Upper lobe of left lung (tissue), 6 donors: ENCODE measurements around the gene SAAL1. TPM values are rescaled to one million over a fixed set of nuclear protein-coding genes. Genes with fewer than 3 reads are reported as not detected.

Experiments used
- ATAC-seq, 2 donors: fragments of 200-7000 bp; cut with Tn5 transposase; one replicate each; pipeline ENCODE4 v1.9.1; 2022; ENCODE audit warnings: mild to moderate bottlenecking in 2 of 2, moderate library complexity in 2 of 2; ENCODE audit not compliant: low FRiP score in 2 of 2
- DNase-seq, 2 donors: peaks; one replicate each; pipeline ENCODE4 v3.0.0-alpha.2; 2019 to 2020
- H3K27ac ChIP-seq, 4 donors: fragments of 200-600 bp; sonication (generic); one replicate each; pipeline ENCODE4 v1.5.1; 2016 to 2019
- H3K27me3 ChIP-seq, 4 donors: fragments of 200-600 bp; sonication (generic); one replicate each; pipeline ENCODE4 v1.5.1; 2017 to 2019
- H3K36me3 ChIP-seq, 4 donors: fragments of 200-600 bp; sonication (generic); one replicate each; pipeline ENCODE4 v1.5.1; 2016 to 2019
- H3K4me1 ChIP-seq, 4 donors: fragments of 200-600 bp; sonication (generic); one replicate each; pipeline ENCODE4 v1.5.1; 2018 to 2019
- H3K4me3 ChIP-seq, 4 donors: fragments of 200-600 bp; sonication (generic); one replicate each; pipeline ENCODE4 v1.5.1; 2017 to 2019; ENCODE audit warnings: mild to moderate bottlenecking in 2 of 4, moderate library complexity in 1 of 4
- H3K9me3 ChIP-seq, 4 donors: fragments of 200-600 bp; sonication (generic); one replicate each; pipeline ENCODE4 v1.5.1; 2018 to 2019
- CTCF ChIP-seq, 6 experiments: fragments of 450-650 bp in 4 of 6; fragments of 200-600 bp in 2 of 6; sonication (generic) in 2 of 6; IDR thresholded peaks; one replicate each; pipeline ENCODE4 v1.5.1; 2016 to 2019; ENCODE audit warnings: antibody characterized with exemption in 6 of 6
- EP300 ChIP-seq, 4 donors: sonication (generic); formaldehyde crosslinking; IDR thresholded peaks; one replicate each; pipeline ENCODE4 v1.5.1; 2017; ENCODE audit warnings: antibody characterized with exemption in 4 of 4, control low read depth in 2 of 4
- POLR2A ChIP-seq, 4 donors: fragments of 450-650 bp; IDR thresholded peaks; one replicate each; pipeline ENCODE4 v1.5.1; 2016 to 2017; ENCODE audit warnings: antibody characterized with exemption in 4 of 4, mild to moderate bottlenecking in 2 of 4
- POLR2AphosphoS5 ChIP-seq, 2 donors: sonication (generic); formaldehyde crosslinking; IDR thresholded peaks; one replicate each; pipeline ENCODE4 v1.5.1; 2017; ENCODE audit warnings: antibody characterized with exemption in 2 of 2
- WGBS, 2 donors: methylation state at CpG; one replicate each; pipeline ENCODE4 v1.1.5; 2017 to 2018; 5-methylcytosine and 5-hydroxymethylcytosine counted together
- total RNA-seq, 6 donors: library from RNA; depleted of rRNA in 4 of 6; stranded (reverse); fragments of >200 nt in 4 of 6; gene quantifications; one replicate each; pipeline versions ENCODE4 v1.1.0 to v1.2.1, GENCODE V29; 2016 to 2021
- donor health status: DM: no; HTN: no; CAD: no; lungs with moderate emphysema.
- donor health status: DM: no; HTN: yes; CAD: no; lungs with severe emphysema.

The SAAL1 gene
- total RNA-seq, 6 donors from 2014 or later, result 5.9 to 19.6 (median 10.6) TPM

DNA sequence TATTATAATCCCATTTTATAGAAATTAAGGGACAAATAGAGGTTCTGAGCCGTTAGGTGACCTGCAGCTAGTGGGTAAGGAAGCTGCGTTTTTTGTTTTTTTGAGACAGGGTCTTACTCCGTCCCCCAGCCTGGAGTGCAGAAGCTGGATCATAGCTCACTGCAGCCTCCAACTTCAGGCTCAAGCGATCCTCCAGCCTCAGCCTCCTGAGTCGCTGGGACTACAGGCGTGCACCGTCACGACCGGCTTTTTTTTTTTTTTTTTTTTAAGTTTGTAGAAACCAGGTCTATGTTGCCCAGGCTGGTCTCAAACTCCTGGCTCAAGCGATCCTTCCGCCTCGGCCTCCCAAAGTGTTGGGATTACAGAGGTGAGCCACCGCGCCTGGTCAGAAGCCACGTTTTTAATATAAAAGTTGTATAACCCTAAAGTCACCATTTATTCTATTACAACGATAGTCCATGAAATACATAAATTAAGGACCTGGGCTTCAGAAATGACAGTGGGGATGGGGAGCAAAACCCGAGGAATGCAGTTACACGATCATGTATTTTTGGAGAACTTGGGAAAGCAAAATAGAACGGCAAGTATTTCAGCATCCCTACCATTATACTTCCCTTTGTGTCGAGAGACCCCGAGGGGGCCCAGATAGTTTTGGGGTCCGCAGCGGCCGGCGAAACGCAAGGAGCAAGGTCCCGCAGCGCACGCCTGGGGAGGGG is 638 bp downstream of the SAAL1 start:
- Histone ChIP-seq H3K27ac (peak overlapping the region in 3 of 4 donors; percentile 69 to 82 (median 82)), H3K36me3 (peaks cover 0 to 24% (median 13%) of the 10 kb centered on the region in 4 donors), H3K27me3 (no peaks in the 10 kb centered on the region), H3K4me3 (peak overlapping the region; percentile 83 to 99 (median 94)), H3K4me1 (peaks cover 6 to 15% (median 13%) of the 10 kb centered on the region in 4 donors), H3K9me3 (no peaks in the 10 kb centered on the region)
- 20 to 28% methylated on average over 26 to 29 of the region's 29 CpGs for WGBS, 2 donors
- TF ChIP-seq EP300 (IDR thresholded peaks at IDR 0.05) (no peak), CTCF (IDR thresholded peaks at IDR 0.05) (no peak), POLR2A (IDR thresholded peaks at IDR 0.05) (no peak), POLR2AphosphoS5 (IDR thresholded peaks at IDR 0.05) (no peak)
- no peak for DNase-seq
- ATAC-seq, result no peak

DNA sequence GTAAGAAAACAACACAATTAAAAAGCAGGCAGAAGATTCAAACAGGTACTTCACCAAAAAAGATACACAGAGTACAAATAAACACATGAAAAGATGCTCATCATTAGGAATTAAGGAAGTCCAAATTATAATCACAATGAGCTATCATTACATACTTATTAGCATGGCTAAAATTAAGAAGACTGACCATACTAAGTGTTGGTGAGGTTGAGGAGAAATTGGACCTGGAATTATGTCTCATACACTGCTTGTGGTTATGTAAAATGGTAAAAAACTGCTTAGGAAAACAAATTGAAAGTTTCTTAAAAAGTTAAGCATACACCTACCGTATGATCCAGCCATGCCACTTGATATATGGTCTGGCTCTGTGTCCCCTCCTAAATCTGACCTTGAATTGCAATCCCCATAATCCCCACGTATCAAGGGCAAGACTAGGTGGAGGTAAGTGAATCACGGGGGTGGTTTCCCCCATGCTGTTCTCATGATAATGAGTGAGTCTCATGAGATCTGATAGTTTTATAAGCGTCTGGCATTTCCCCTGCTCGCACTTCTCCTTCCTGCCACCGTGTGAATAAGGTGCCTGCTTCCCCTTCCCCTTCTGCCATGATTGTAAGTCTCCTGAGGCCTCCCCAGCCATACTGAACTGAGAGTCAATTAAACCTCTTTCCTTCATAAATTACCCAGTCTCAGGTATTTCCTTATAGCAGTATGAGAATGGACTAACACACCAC is 4.8 kb downstream of the SAAL1 start:
- DNase-seq (no peak), ATAC-seq (no peak)
- Histone ChIP-seq H3K4me1 (peaks cover 6 to 15% (median 10%) of the 10 kb centered on the region in 4 donors), H3K27ac (no peak overlapping the region), H3K27me3 (no peaks in the 10 kb centered on the region), H3K9me3 (no peaks in the 10 kb centered on the region), H3K36me3 (peaks cover 0 to 45% (median 13%) of the 10 kb centered on the region in 4 donors), H3K4me3 (no peak overlapping the region)
- TF ChIP-seq EP300 (IDR thresholded peaks at IDR 0.05) (no peak), POLR2AphosphoS5 (IDR thresholded peaks at IDR 0.05) (no peak), CTCF (IDR thresholded peaks at IDR 0.05) (no peak), POLR2A (IDR thresholded peaks at IDR 0.05) (no peak)
- 76 to 85% methylated on average over 6 of the region's 6 CpGs for WGBS, 2 donors

DNA sequence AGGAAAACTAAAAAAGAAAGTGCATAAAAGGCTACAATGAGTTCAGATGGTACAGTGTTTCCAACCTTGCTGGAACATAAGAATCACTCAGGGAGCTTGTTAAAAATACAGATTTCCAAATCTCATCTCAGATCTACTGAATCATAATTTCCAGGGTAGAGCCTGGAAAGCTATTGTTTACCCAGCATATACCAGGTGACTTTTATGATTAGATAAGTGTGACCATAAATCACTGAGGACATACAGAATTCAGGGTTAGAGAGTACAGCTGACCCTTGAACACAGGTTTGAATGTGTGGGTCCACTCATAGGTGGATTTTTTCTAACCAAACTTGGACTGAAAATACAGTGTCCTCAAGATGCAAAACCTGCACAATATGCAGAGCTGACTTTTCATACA is 11.9 kb downstream of the SAAL1 start:
- H3K27me3 ChIP-seq, result no peaks in the 10 kb centered on the region
- H3K9me3 ChIP-seq, result no peaks in the 10 kb centered on the region
- DNase-seq (no peak), ATAC-seq (no peak)
- H3K27ac ChIP-seq, result no peak overlapping the region
- peaks cover 9 to 82% (median 22%) of the 10 kb centered on the region in 4 donors for H3K36me3 ChIP-seq
- no peaks in the 10 kb centered on the region for H3K4me1 ChIP-seq
- no peak overlapping the region for H3K4me3 ChIP-seq
- TF ChIP-seq EP300 (IDR thresholded peaks at IDR 0.05), result no peak
- no peak for TF ChIP-seq CTCF (IDR thresholded peaks at IDR 0.05)
- TF ChIP-seq POLR2AphosphoS5 (IDR thresholded peaks at IDR 0.05), result no peak
- TF ChIP-seq POLR2A (IDR thresholded peaks at IDR 0.05), result no peak

DNA sequence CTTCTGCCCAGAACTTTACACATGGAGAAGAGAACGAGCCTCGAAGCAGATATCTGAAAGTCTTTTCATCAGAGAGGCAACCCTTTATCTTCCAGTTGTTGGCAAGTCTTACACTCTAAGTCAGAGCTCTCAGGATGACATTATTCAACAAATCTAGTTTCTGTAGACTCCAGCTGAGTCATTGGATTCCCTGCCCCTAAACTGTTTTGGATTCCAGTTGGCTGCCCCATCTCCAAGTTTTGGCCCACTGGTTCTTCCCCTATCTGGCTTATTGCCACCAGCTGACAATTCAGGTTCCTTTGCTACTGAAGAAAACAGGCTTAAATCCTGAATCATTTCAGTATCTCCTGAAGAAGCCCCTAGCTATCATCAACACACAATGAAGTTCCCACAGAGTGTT is 14.2 kb downstream of the SAAL1 start:
- DNase-seq (no peak), ATAC-seq (no peak)
- WGBS, 2 donors, result 94 to 96% methylated on average over 2 of the region's 2 CpGs
- peaks cover 17 to 93% (median 26%) of the 10 kb centered on the region in 4 donors for H3K36me3 ChIP-seq
- H3K27me3 ChIP-seq, result no peaks in the 10 kb centered on the region
- no peak overlapping the region for H3K4me3 ChIP-seq
- H3K27ac ChIP-seq, result no peak overlapping the region
- no peaks in the 10 kb centered on the region for H3K4me1 ChIP-seq
- TF ChIP-seq CTCF (IDR thresholded peaks at IDR 0.05) (no peak), EP300 (IDR thresholded peaks at IDR 0.05) (no peak), POLR2A (IDR thresholded peaks at IDR 0.05) (no peak), POLR2AphosphoS5 (IDR thresholded peaks at IDR 0.05) (no peak)
- no peaks in the 10 kb centered on the region for H3K9me3 ChIP-seq
